Neural progenitor cell (in vitro differentiated cells): ENCODE data around the gene CLEC17A. TPM values are rescaled to one million over a fixed set of nuclear protein-coding genes. Genes with fewer than 3 reads are reported as not detected.

Source experiments
- DNase-seq: peaks from one replicate; pipeline ENCODE4 v3.0.0-alpha.2; 2016; ENCODE audit warnings: low spot score
- H2AFZ ChIP-seq: fragments of 200-600 bp; sonication (generic); replicated peaks from 2 replicates; pipeline ENCODE4 v1.6.1; 2016; ENCODE audit warnings: antibody characterized with exemption
- H3F3A ChIP-seq: fragments of 200-600 bp; sonication (generic); 2 replicates; pipeline ENCODE4 v1.6.1; 2016; ENCODE audit warnings: antibody characterized with exemption, low read depth
- H3K27ac ChIP-seq: fragments of 200-600 bp; sonication (generic); 2 replicates; pipeline ENCODE4 v1.5.1; 2016; ENCODE audit warnings: mild to moderate bottlenecking
- H3K27me3 ChIP-seq: fragments of 200-600 bp; sonication (generic); 2 replicates; pipeline ENCODE4 v1.6.1; 2016; ENCODE audit warnings: mild to moderate bottlenecking, moderate library complexity
- H3K36me3 ChIP-seq: fragments of 200-600 bp; sonication (generic); 2 replicates; pipeline ENCODE4 v1.5.1; 2016
- H3K4me1 ChIP-seq: fragments of 200-600 bp; sonication (generic); 2 replicates; pipeline ENCODE4 v1.6.1; 2016; ENCODE audit warnings: mixed run types
- H3K4me2 ChIP-seq: fragments of 200-600 bp; sonication (generic); 2 replicates; pipeline ENCODE4 v1.6.1; 2016
- H3K4me3 ChIP-seq: fragments of 200-600 bp; sonication (generic); 2 replicates; pipeline ENCODE4 v1.5.1; 2016
- H3K79me2 ChIP-seq: fragments of 200-600 bp; sonication (generic); 2 replicates; pipeline ENCODE4 v1.6.1; 2016; ENCODE audit warnings: low read depth
- H3K9ac ChIP-seq: fragments of 200-600 bp; sonication (generic); 2 replicates; pipeline ENCODE4 v1.6.1; 2016
- H3K9me3 ChIP-seq: fragments of 200-600 bp; sonication (generic); 2 replicates; pipeline ENCODE4 v1.5.1; 2016; ENCODE audit warnings: low read depth
- H4K20me1 ChIP-seq: fragments of 200-600 bp; sonication (generic); 2 replicates; pipeline ENCODE4 v1.6.1; 2016; ENCODE audit warnings: low read depth
- H3K27ac Mint-ChIP-seq: 3 replicates; pipeline ENCODE4 v1.8.0; 2021; ENCODE audit warnings: mixed read lengths
- H3K27me3 Mint-ChIP-seq: 2 replicates; pipeline ENCODE4 v1.8.0; 2022; ENCODE audit warnings: low read depth, mild to moderate bottlenecking, inconsistent platforms, moderate library complexity, mixed read lengths; ENCODE audit not compliant: insufficient read depth
- H3K36me3 Mint-ChIP-seq: 3 replicates; pipeline ENCODE4 v1.8.0; 2021; ENCODE audit warnings: mixed read lengths
- H3K4me1 Mint-ChIP-seq: 3 replicates; pipeline ENCODE4 v1.8.0; 2021; ENCODE audit warnings: mixed read lengths
- H3K4me3 Mint-ChIP-seq: 3 replicates; pipeline ENCODE4 v1.8.0; 2021; ENCODE audit warnings: mild to moderate bottlenecking, moderate library complexity, mixed read lengths
- H3K9me3 Mint-ChIP-seq: 3 replicates; pipeline ENCODE4 v1.8.0; 2020; ENCODE audit warnings: mixed read lengths
- EZH2 ChIP-seq: fragments of 200-600 bp; sonication (generic); IDR thresholded peaks from 2 replicates; pipeline ENCODE4 v1.6.1; 2017; ENCODE audit warnings: antibody characterized with exemption, mild to moderate bottlenecking, moderate library complexity
- EZH2phosphoT487 ChIP-seq: fragments of 200-600 bp; sonication (generic); IDR thresholded peaks from 2 replicates; pipeline ENCODE4 v1.6.1; 2017; ENCODE audit warnings: antibody characterized with exemption
- total RNA-seq: library from RNA; depleted of rRNA; stranded (reverse); fragments of >200 nt; gene quantifications from 2 replicates; pipeline ENCODE4 v1.2.3, GENCODE V29; 2015; ENCODE audit warnings: low replicate concordance
- TF ChIP-seq, protein P1 (sequence below): fragments of 200-600 bp; sonication (generic); IDR thresholded peaks from 2 replicates; pipeline ENCODE4 v1.5.1; 2017; ENCODE audit warnings: antibody characterized with exemption, mild to moderate bottlenecking

Gene CLEC17A
- total RNA-seq, 1 donor from 2014 or later, result not detected

DNA sequence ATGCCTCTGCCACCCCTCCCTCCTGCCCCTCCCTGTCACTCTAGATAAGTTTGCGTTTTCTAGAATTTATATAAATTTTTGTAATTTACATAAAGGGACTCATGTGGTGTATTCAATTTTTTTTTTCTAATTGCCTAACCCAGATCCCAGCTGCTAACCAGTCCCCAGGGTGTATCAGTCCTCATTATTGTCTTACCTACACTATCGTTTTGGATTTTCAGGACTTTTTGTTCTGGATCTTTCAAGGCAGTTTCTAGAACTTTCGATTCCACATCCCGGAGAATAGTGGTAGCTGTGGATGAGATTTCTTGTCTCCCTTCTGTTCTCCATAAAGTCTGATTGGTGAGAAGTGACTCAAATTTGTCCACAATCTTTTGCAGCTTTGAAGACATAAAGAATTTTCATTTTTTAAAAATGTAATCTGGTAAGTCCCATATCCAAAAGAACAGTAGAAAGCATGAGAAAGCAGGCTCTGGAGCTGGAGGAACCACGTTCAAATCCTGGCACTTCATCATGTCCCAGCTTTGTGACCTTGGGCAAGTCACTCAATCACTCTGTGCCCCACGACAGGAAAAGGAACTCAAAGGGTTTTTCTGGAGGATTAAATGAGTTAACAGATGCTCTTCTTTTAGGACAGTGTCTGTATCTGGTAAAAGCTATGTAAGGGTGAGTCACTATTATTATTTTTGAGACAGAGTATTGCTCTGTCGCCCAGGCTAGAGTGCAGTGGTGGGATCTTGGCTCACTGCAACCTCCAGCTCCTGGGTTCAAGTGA lies 72.1 kb downstream of the CLEC17A start:
- Histone ChIP-seq H3K4me3 (no peak overlapping the region), H4K20me1 (no peaks in the 10 kb centered on the region), H3K4me2 (no peak overlapping the region), H2AFZ (no peak overlapping the region), H3K4me1 (no peaks in the 10 kb centered on the region), H3K27me3 (no peaks in the 10 kb centered on the region), H3K27ac (no peak overlapping the region), H3K36me3 (no peaks in the 10 kb centered on the region), H3K9me3 (no peaks in the 10 kb centered on the region), H3K79me2 (no peaks in the 10 kb centered on the region), H3F3A (no peaks in the 10 kb centered on the region), H3K9ac (no peak overlapping the region)
- Mint-ChIP-seq H3K36me3 (no peaks in the 10 kb centered on the region), H3K4me3 (no peak overlapping the region), H3K9me3 (no peaks in the 10 kb centered on the region), H3K27ac (no peak overlapping the region), H3K4me1 (no peaks in the 10 kb centered on the region), H3K27me3 (peaks cover 5% of the 10 kb centered on the region)
- TF ChIP-seq EZH2, result no peak
- TF ChIP-seq, protein P1, sequence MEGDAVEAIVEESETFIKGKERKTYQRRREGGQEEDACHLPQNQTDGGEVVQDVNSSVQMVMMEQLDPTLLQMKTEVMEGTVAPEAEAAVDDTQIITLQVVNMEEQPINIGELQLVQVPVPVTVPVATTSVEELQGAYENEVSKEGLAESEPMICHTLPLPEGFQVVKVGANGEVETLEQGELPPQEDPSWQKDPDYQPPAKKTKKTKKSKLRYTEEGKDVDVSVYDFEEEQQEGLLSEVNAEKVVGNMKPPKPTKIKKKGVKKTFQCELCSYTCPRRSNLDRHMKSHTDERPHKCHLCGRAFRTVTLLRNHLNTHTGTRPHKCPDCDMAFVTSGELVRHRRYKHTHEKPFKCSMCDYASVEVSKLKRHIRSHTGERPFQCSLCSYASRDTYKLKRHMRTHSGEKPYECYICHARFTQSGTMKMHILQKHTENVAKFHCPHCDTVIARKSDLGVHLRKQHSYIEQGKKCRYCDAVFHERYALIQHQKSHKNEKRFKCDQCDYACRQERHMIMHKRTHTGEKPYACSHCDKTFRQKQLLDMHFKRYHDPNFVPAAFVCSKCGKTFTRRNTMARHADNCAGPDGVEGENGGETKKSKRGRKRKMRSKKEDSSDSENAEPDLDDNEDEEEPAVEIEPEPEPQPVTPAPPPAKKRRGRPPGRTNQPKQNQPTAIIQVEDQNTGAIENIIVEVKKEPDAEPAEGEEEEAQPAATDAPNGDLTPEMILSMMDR, result no peak
- no peak for TF ChIP-seq EZH2phosphoT487
- no peak for DNase-seq

DNA sequence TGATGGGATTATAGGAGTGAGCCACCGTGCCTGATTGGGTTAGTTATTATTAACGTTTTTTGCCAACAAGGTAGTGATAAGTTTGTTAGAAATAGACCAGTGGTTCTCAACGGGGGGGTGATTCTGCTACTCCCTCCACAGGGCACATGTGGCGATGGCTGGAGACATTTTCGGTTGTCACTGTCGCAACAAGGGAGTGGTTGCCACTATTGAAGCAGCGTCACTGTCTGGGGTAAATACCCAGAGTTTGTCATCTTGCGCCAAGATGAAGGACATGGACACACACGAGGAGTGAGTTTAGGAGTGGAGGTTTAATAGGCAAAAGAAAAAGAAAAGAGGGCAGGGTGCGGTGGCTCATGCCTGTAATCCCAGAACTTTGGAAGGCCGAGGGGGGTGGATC lies 72.8 kb downstream of the CLEC17A start:
- DNase-seq, result no peak

DNA sequence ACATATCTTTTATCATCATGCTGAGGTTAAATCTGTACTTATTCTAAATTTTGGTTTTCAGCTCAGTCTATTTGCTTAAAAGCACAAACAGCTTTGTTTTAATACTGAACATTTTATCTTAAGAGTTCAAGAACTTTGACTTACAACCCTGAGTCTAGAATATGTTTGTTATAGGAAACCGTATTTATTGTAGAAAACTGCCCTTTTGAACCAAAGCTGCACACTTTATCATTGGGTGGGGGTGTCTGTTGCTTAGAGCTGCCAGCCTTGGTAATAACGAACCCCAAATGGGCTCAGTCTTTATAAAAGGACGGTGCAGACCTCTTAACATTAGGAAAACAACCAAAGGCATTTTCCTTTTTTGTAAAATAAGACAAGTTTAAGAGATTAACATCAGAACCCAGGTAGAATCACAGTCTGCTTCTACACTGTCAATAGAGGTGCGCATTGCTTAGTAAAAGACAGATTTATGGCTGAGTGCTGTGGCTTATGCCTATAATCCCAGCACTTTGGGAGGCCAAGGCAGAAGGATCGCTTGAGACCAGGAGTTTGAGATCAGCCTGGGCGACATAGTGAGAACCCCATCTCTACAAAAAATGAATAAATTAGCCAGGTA lies 77.1 kb downstream of the CLEC17A start:
- Mint-ChIP-seq H3K36me3 (no peaks in the 10 kb centered on the region), H3K27ac (no peak overlapping the region), H3K4me3 (no peak overlapping the region), H3K4me1 (no peaks in the 10 kb centered on the region), H3K9me3 (no peaks in the 10 kb centered on the region), H3K27me3 (peaks cover 12% of the 10 kb centered on the region)
- Histone ChIP-seq H3K4me2 (no peak overlapping the region), H3K27ac (no peak overlapping the region), H3K4me1 (no peaks in the 10 kb centered on the region), H2AFZ (no peak overlapping the region), H3K79me2 (no peaks in the 10 kb centered on the region), H3K9ac (no peak overlapping the region), H3K27me3 (no peaks in the 10 kb centered on the region), H3K4me3 (no peak overlapping the region), H4K20me1 (no peaks in the 10 kb centered on the region), H3K36me3 (no peaks in the 10 kb centered on the region), H3K9me3 (no peaks in the 10 kb centered on the region), H3F3A (no peaks in the 10 kb centered on the region)
- TF ChIP-seq EZH2phosphoT487, result no peak
- no peak for TF ChIP-seq EZH2
- TF ChIP-seq, protein P1, result no peak
- no peak for DNase-seq

More for the DNA sequence above, 72.8 kb downstream of the CLEC17A start:
- H3K4me2 ChIP-seq, result no peak overlapping the region
- no peaks in the 10 kb centered on the region for H3F3A ChIP-seq
- H4K20me1 ChIP-seq, result no peaks in the 10 kb centered on the region
- no peaks in the 10 kb centered on the region for H3K36me3 ChIP-seq
- Mint-ChIP-seq H3K4me1 (no peaks in the 10 kb centered on the region), H3K27me3 (peaks cover 6% of the 10 kb centered on the region), H3K4me3 (no peak overlapping the region), H3K36me3 (no peaks in the 10 kb centered on the region), H3K27ac (no peak overlapping the region), H3K9me3 (no peaks in the 10 kb centered on the region)
- no peak overlapping the region for H3K4me3 ChIP-seq
- TF ChIP-seq EZH2, result no peak
- TF ChIP-seq EZH2phosphoT487, result no peak
- TF ChIP-seq, protein P1, result no peak
- H3K27me3 ChIP-seq, result no peaks in the 10 kb centered on the region
- no peak overlapping the region for H2AFZ ChIP-seq
- H3K4me1 ChIP-seq, result no peaks in the 10 kb centered on the region
- no peak overlapping the region for H3K27ac ChIP-seq
- H3K79me2 ChIP-seq, result no peaks in the 10 kb centered on the region
- no peak overlapping the region for H3K9ac ChIP-seq
- no peaks in the 10 kb centered on the region for H3K9me3 ChIP-seq
